ENCODE results near the gene UCP3.

DNA sequence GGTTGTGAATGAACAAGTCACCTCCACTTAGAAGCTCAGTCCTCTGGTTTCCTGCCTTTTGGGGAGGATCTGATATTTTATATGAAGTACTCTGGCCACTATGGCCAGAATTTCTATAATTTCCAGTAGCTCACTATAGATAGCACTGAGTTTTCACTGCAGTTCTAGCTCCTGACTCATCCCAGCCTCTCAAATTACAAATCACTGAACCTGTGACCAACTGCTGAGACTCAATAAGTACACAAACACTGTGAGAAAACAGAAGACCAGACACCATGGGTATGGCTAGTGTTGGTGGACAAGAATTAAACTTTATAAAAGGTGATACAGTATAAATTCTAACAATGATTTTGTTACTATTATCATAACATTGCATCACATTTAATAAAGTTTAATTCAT, 47.1 kb upstream of the UCP3 start:
- no peak for TF ChIP-seq CREB1 (IDR thresholded peaks at IDR 0.05; ENCODE audit: low read depth)
- no peak for TF ChIP-seq TAF1 (IDR thresholded peaks at IDR 0.05; ENCODE audit: low read depth)
- TF ChIP-seq EP300 (IDR thresholded peaks at IDR 0.05; ENCODE audit: borderline replicate concordance), result no peak
- no peak for TF ChIP-seq RAD21 (IDR thresholded peaks at IDR 0.05; ENCODE audit: low read depth)
- TF ChIP-seq CEBPB (IDR thresholded peaks at IDR 0.05), result no peak
- TF ChIP-seq, protein P1, sequence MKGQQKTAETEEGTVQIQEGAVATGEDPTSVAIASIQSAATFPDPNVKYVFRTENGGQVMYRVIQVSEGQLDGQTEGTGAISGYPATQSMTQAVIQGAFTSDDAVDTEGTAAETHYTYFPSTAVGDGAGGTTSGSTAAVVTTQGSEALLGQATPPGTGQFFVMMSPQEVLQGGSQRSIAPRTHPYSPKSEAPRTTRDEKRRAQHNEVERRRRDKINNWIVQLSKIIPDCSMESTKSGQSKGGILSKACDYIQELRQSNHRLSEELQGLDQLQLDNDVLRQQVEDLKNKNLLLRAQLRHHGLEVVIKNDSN (IDR thresholded peaks at IDR 0.05), result no peak
- TF ChIP-seq ZBTB7A (IDR thresholded peaks at IDR 0.05; ENCODE audit: low read depth), result no peak
- TF ChIP-seq, protein P2, sequence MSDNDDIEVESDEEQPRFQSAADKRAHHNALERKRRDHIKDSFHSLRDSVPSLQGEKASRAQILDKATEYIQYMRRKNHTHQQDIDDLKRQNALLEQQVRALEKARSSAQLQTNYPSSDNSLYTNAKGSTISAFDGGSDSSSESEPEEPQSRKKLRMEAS (IDR thresholded peaks at IDR 0.05), result no peak
- TF ChIP-seq, protein P3, sequence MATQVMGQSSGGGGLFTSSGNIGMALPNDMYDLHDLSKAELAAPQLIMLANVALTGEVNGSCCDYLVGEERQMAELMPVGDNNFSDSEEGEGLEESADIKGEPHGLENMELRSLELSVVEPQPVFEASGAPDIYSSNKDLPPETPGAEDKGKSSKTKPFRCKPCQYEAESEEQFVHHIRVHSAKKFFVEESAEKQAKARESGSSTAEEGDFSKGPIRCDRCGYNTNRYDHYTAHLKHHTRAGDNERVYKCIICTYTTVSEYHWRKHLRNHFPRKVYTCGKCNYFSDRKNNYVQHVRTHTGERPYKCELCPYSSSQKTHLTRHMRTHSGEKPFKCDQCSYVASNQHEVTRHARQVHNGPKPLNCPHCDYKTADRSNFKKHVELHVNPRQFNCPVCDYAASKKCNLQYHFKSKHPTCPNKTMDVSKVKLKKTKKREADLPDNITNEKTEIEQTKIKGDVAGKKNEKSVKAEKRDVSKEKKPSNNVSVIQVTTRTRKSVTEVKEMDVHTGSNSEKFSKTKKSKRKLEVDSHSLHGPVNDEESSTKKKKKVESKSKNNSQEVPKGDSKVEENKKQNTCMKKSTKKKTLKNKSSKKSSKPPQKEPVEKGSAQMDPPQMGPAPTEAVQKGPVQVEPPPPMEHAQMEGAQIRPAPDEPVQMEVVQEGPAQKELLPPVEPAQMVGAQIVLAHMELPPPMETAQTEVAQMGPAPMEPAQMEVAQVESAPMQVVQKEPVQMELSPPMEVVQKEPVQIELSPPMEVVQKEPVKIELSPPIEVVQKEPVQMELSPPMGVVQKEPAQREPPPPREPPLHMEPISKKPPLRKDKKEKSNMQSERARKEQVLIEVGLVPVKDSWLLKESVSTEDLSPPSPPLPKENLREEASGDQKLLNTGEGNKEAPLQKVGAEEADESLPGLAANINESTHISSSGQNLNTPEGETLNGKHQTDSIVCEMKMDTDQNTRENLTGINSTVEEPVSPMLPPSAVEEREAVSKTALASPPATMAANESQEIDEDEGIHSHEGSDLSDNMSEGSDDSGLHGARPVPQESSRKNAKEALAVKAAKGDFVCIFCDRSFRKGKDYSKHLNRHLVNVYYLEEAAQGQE (IDR thresholded peaks at IDR 0.05; ENCODE audit: low read depth), result no peak
